Nucleus accumbens (tissue), 56 donors: Measurements from ENCODE around the gene TP53TG5.

ENCODE experiments used
- DNase-seq, 56 donors: peaks; one replicate each; lab custom pipeline; 2025; lab: John Stamatoyannopoulos, UW

Gene TP53TG5

GRCh38 chr20:45406260-45407066 is 28.3 kb upstream of the TP53TG5 start:
- DNase-seq: peak in 46 of 56 donors; percentile 22 to 81 (median 65)

DNA sequence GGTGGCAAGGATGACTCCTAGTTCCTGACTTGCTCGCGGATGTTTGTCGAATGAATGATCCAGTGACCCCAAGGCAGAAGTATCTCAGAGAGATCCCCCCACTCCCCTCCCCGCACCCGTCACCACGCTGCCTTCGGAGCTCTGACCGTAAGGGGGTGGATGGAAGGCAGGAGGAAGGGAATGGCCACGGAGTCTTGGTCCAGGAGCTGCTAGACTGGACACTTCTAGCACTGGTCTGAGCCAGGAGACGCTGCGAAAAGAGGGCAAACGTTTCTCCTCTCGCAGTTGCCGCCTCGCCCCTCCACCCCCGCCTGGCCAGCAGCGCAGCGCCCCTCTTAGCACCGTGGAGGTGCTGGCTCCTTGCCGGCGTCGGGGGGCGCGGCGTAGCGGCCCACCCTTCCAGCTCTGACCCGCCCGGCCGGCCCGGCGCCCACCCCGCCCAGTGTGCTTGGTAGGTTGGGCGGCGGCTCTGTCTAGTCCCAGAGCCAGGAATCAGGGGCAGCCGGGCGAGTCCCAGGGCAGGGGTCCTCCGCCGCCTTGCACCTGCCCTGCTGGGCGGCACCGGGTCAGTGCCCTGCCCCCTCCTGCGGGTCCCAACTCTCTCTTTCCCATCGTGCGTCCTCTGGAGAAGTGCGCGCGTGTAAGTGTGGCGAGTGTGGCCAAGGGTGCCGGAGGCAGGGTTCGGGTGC is 27.6 kb upstream of the TP53TG5 start:
- DNase-seq: peak in 9 of 56 donors; percentile 27 to 71 (median 40)

DNA sequence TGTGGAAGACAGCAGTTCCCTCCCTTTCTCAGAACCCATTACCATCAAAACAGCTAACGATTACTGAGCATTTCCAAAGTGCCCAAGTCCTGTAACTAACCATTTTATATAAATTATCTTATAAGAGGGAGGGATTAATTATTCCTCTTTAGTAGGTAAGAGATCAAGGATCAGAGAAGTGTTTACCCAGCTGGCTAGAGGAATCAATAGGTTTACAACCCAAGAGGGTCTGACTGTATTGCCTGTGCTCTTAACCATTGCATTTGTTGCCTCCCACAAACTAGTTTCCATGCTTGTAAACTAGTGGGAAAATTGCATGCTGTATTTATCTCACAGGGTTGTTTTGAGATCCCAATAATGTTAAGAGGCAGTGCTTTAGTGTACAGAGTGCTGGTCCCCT is 26.3 kb upstream of the TP53TG5 start:
- no peak for DNase-seq

DNA sequence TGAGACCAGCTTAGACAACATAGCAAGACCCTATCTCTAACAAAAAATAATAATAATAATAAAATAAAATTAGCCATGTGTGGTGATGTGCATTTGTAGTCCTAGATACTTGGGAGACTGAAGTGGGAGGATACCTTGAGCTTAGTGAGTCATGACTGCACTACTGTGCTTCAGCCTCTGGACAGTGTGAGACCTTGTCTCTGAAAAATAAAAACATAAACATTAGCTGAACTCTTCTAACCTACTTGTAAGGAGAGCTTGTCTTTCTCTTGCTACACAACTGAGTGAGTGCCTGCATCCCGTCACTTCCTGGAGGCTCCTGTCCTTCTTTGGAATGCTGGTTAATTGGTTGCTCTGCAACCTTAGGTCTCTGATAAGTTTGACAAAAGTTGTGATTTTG is 24.8 kb upstream of the TP53TG5 start:
- DNase-seq: no peak

DNA sequence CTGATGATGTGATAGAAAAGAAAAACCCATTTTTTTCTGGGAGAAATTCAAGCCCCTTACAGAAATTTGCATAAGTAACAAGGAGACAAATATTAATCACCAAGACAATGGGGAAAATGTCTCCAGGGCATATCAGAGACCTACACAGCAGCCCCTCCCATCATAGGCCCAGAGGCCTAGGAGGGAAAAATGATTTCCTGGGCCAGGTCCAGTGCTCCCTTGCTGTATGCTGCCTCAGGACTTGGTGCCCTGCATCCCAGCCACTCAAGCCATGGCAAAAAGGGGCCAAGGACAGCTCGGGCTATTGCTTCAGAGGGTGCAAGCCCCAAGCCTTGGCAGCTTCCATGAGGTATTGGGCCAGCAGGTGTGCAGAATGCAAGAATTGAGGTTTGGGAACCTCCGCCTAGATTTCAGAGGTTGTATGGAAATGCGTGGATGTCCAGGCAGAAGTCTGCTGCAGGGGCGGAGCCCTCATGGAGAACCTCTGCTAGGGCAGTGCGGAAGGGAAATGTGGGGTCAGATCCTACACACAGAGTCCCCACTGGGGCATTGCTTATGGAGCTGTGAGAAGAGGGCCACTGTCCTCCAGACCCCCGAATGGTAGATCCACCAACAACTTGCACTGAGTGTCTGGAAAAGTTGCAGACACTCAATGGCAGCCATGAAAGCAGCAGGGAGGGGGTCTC is 22.4 kb upstream of the TP53TG5 start:
- DNase-seq: no peak

DNA sequence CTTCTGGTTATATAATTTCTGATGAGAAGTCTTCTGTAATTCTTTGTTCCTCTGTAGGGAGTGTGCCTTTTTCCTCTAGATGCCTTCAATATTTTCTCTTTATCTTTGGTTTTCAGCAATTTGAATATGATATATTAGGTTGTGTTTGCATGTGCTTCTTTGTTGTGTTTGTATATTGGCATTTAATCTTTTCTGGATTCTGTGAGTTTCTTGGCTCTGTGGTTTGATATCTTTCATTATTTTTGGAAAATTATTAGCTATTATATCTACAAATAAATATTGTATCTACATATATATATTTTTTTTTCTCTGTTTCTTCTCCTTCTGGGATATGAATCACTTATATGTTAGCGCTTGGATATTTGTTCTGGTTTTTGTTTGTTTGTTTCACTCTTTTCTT is 20.9 kb upstream of the TP53TG5 start:
- no peak for DNase-seq

- no peak for DNase-seq
Observed at GRCh38 chr20:45395114-45395415, 16.9 kb upstream of the TP53TG5 start.

DNA sequence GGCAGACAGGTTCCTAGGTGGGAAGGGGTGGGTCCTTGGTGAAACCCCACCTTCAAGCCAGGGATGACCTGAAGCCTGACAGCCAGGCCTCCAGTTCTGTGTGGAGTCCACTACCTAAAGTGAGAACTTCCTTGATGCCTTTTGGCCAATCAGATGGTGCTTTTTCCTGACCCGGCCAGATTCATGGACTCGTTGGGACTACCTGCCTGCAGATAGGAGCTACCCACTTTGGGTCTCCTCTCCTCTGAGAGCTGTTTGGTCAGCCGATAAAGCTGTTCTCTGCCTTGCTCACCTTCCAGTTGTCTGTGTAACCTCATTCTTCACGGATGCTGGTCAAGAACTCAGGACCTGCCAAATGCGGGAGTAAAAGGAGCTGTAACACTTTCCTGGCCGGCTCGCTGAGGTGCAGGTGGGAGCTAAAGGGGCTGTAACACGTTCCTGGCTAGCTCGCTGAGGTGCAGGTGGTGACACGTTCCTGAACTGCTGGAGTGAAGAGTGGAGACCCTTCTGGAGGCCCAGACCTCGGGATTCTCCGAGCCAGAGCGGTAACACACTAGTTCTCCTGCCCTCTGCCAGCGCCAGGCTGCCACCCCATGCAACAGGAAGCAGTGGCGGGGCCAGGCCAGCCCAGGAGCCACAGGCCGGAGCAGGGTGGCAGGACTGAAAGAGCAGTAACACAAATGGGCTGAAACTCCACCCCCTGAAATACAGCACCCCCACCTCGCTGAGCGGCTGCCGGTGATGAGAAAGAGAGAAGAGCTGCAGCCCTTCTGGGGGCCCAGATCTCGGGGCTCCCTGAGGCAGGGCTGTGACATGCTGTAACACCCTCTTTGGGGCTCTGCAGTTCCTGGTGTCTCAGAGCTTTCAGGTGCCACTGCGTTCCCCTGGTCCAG is 16.3 kb upstream of the TP53TG5 start:
- DNase-seq: no peak

DNA sequence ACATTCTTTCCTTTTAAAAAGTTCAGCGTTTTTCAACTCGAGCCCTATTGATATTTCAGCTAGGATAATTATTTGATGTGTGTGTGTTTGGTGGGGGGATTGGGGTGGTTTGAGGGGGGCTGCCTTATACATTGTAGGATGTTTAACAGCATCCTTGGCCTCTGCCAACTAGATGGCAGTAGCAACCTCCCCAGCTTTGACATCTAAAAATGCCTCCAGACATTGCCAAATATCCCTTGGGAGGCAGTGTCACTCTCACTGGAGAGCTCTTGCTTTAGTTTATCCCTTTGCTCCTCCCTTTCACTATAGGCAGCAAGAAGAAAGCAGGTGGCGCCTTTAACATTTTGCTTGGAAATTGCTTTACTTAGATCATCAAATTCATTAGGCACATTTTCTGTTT is 14.6 kb upstream of the TP53TG5 start:
- peak in 15 of 56 donors; percentile 12 to 64 (median 23) for DNase-seq

DNA sequence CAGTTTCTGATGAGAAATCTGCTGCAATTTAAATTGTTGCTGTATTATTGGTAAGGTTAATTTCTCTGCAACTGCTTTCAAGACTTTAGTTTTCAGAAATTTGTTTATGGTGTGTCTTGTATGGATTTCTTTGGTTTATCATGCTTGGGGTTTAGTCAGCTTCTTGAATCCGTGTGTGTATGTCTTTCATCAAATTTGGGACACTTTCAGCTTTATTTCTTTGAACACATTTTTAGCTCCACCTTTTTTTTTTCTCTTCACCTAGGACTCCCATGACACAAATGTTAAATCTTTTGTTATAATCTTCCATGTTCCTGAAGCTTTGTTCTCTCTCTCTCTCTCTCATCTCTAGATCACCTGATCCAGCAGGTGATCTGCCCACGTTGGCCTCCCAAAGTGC is 13.4 kb upstream of the TP53TG5 start:
- no peak for DNase-seq

DNA sequence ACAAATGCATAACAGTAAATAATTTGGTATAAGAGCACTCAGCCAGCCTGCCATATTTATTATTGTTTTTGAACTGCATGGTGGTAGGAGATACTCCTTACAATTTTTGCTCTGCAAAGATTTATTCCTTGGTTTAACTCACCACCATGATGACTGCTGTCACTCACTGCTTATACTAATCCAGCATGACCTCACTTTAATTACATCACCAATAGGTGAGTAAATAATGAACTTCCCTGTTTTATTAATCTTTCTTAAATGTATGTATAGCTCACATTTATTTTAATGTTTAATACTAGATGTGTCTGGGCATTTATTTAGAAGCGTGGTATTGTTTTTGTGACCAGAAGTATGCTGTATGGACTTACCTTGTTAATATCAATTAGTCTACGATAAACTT is 12.8 kb upstream of the TP53TG5 start:
- no peak for DNase-seq

DNA sequence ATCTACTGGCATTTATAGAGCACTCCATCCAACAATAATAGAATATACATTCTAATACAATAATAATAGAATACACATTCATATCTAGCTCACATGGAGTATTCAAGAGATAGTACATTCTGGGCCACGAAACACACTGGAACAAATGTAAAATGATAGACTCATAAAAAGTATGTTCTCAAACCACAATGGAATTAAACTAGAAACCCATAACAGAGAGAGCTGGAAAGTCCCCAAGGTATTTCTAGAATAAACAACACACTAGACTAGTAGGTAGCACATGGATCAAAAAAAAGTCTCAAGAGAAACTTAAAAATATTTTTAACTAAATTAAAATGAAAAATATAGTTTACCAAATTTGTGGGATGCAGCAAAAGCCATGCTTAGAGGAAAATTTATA is 9.1 kb upstream of the TP53TG5 start:
- DNase-seq: no peak

GRCh38 chr20:45377269-45377668 is 856 bp downstream of the TP53TG5 start:
- DNase-seq: no peak

DNA sequence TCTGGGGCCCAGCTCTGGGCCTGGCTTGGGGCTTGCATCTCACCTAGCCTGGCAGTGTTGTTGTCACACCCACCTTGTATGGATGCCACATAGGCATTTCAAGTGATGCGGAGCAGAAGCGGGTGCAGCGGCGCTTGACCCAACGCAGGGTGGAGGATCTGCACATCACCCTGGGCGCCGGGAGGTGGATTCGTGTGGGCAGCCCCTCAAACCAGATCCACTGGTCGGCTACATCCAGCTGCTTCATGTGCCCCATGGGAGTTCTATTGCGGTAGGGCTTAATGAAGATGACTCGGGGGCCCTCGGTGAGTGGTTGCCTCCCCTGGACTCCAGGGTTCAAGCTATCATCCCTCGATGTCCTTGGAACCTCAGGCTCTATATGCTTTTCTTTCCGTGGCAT is 3.2 kb downstream of the TP53TG5 start:
- no peak for DNase-seq

- DNase-seq: no peak
Observed at GRCh38 chr20:45374101-45374467, 4.0 kb downstream of the TP53TG5 start.

- DNase-seq: peak in 55 of 56 donors; percentile 17 to 93 (median 78)
Observed at GRCh38 chr20:45373353-45374100, 4.6 kb downstream of the TP53TG5 start.

- DNase-seq: peak in 48 of 56 donors; percentile 15 to 76 (median 48)
Observed at GRCh38 chr20:45372646-45373352, 5.3 kb downstream of the TP53TG5 start.

DNA sequence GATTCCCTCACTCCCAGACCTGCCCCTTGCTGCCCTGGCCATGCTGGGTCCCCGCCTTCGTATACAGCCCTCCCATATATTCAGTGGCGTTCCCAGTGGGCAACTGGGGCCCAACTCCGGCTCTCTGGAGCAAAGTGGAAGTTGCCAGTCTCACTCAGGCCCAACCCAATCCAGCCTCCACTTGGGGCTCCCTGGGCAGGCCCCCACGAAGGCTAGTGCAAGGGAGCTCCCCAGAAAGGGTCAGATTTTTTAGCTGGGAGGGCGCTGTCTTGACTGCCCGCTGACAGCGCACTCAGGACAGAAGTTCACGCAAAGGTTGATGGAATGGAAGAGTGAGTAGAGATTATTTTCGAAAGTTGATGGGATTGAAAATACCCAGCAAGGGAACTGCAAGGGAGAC is 5.9 kb downstream of the TP53TG5 start:
- DNase-seq: no peak

- no peak for DNase-seq
Observed at GRCh38 chr20:45370571-45371160, 7.5 kb downstream of the TP53TG5 start.
